ENCODE measurements around the gene WNT5A. TPM values are rescaled to one million over a fixed set of nuclear protein-coding genes. Genes with fewer than 3 reads are reported as not detected.

Gene WNT5A
- total RNA-seq, 1 experiment from 2014 or later: 63.3 TPM

DNA sequence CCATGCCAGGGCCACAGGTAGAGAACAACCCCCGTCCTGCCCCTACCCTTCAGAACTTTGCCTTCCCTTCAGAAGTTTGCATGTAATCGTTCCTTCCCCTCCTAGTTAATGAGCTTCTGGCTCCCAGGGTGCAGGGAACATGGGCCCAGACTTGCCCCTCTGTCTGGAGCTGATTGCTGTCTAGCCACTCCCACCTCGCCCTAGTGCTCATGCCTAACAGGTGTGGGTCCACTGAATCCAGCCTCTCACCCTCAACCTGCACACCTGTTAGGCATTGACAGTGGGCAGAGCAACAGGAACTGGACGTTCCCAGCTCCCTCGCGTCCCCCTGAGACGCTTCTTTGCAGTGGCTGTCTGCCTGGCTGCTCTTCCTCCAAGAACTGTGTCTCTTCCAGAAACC, 40.3 kb downstream of the WNT5A start:
- no peak for DNase-seq (ENCODE audit: low spot score)

DNA sequence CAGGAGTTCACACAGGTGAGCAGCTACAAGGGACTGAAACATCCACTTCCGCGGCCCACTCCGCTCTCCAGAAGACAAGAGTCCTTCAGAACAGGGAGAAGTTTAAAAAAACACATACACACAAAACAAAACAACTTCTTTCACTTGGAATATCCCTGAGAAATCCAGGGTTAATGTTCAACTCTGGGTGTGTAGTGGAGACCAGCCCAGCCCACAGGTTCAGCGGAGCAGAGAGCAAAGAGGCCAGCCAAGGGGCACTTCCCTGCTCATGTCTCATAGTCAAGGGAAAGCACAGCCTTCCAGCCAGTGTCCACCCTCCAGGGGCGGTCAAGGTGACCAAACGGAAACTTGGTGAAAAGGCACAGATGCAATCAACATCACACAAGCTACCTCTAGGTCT, 41.6 kb downstream of the WNT5A start:
- no peak for DNase-seq (ENCODE audit: low spot score)

DNA sequence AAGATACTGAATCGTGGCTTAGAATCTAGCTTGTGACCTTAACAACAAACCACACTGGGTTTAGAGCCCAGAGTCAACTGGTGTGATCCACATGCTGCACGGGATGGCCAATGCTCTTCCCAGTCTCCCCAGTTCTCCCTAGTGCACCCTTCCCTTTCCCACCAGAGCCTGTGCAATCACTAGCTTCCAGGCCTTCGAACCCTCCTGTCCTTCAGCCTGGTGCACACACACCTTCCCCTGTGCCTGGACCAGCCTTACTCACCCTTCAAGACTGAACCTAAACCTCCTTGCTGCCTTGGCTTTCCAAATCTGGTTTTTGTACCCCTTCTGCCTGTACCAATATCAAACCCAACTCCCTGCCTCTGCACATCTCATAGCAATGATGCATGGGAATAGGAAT, 43.8 kb downstream of the WNT5A start:
- no peak for DNase-seq (ENCODE audit: low spot score)

DNA sequence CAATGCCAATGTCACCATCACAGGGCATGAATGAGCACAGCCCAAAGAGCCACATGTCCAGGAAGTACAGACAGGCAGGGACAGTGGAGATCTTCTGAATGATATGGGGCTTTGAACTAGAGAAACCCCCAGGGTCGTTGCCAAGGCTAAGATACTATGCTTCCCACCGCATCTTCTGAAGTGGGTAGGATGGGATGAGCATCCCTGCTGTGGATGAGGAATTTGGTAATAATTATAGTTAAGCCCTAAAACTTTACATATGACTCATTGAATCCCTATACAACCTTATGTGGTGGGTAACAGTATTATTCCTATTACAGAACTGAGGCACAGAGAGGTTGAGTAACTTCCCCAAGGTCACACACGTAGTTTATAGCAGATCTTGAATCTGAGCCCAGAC, 44.2 kb downstream of the WNT5A start:
- no peak for DNase-seq (ENCODE audit: low spot score)

DNA sequence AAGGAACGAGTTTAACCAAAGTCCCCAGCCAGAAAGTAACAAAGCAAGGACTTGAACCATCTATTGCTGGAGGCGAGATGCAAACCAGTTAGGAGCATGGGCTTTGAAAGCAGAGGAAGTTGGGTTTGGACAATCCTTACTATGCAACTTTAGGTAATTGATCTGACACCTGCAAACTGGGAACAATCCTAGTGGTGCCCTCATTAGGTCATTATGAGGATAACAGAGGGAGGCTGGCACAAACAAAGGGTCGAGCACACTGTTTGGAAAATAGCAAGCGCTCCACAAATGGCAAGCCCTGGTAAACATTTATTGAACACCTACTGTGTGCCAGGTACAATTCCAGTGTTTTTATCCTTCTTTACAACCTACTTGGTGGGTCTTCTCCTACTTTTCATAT, 45.6 kb downstream of the WNT5A start:
- no peak for DNase-seq (ENCODE audit: low spot score)

DNA sequence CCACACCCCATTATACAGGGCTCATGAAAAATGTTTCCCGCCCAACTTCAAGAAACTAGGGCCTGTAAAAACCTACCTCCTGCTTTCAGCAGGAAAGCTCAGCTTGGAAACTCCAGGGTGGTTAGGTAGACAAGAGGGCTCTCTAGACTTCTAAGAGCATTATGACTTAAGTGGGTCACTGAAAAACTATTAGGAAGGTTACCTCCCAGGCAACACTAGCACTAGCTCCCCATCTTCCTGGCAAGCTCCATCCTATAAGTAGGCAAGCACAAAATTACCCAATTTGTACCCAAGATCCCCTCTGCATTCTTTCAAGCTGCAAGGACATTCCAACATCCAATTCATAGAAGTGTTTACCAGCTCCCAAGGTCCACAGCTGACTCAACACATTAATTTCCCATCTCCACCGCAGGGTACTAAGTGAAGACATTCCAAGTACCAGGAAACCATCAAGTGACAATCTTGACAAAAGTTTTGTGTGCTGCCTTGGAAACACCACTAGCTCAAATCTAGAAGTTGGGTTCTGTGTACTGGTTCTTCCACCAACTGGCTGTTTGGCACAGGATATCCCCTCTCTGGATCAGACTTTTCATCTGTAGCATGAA, 46.9 kb downstream of the WNT5A start:
- DNase-seq (ENCODE audit: low spot score): no peak

DNA sequence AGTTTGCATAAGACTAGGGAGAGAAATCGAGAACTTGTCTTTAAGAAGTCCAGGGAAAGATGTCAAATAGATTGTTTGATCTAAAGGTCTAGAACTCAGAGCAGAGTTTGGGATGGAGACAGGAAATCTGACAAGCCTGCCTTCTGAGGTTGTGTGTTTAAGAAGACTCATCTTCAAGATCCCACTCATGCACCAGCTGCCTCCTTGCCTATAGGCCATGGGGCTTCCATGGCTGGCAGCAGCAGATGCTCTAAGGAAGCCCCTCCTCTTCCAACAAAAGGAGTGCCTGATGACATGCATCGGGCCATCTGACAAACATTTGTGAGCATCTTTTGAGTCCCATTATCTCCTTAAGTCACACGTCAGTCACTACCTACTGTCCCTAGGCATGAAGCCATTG, 47.4 kb downstream of the WNT5A start:
- DNase-seq (ENCODE audit: low spot score): no peak

DNA sequence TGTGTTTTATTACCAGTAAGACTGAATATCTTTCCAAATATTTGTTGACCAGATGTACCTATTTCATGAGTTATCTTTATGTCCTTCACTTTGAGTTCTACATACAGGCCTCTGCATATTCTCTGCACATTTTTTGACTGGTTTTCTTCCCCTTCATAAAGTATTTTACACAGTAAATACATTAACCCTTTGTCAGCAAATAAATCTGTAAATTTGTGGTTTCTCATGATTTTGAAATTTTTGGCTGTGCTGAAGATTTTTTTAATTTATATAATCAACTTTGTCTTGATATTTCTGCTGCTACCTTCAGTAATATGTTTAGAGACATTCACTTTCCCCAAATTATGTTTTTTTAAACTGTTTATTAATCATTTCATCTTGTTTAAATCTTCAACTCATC, 50.5 kb downstream of the WNT5A start:
- no peak for DNase-seq (ENCODE audit: low spot score)

DNA sequence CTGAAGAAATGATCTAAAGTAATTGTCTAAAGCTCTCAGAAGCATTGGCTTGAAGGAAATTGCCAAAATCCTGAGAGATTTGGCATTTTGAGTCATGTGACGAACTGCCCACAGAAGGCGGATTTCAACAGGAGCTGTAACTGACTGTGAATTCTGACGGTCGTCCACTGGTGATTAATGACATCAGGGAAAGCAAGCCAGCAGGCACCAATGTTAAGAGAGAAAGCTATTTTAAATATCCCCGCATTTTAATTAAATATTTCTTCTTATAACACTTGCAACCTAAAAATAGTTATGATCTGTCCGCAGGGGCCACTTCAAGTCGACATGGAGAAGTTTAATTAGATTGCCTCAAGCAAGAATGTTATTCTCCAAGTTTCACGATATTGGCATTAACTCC, 51.6 kb downstream of the WNT5A start:
- DNase-seq (ENCODE audit: low spot score): no peak

DNA sequence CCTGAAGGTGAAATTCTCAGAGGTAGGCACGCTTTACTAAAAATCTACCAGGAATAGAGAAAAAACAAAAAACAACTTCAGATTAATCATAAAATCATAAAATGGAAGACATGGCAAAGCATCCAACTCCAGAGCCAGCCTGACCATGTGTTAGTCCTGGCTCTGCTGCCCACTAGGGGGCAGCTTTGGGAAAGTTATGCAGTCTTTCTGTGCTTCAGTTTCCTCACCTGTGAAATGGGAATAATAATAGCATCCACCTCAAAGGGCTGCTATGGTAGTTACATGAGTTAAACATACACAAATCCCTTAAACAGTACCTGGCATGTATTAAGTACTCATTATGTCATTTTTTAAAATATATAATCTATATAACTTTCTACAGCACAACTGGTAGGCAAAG, 52.3 kb downstream of the WNT5A start:
- peak; percentile 18 for DNase-seq (ENCODE audit: low spot score)

DNA sequence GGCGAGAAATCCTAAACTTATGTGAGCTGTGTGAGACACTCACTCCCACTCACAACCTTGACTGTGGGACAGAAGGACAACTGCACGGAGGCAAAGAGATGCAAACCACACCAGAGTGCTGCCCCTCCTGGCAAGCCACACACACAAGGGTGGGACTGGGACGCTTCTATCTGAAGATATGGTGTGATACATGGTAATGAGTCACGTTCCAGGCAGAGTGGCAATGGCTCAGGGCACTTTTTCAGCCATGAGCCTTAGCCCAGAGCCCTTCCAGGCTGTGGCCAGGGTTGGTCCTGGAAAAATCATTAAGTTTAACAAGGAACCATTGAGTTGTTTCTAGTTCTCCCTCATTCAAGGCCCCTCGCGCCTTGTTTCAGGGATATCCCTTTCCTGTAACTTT, 56.1 kb downstream of the WNT5A start:
- DNase-seq (ENCODE audit: low spot score): no peak

DNA sequence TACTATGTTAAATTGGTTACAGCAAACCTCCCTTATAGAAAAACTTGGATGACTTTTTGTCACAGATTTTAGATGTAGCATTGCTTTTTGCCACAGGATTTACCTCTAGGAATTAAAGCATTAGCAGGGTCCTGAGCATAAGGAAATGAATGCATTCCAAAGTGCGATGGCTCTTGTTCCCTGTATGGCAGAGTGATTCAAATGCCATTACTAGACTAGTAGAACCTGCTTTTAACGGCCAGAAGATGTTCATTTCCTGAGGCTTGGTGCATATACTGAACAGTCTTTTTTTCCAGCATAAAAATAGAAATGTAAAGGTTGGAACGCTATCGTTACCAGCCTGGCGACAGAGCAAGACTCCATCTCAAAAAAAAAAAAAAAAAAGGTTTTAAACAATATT, 59.4 kb downstream of the WNT5A start:
- DNase-seq (ENCODE audit: low spot score): no peak

DNA sequence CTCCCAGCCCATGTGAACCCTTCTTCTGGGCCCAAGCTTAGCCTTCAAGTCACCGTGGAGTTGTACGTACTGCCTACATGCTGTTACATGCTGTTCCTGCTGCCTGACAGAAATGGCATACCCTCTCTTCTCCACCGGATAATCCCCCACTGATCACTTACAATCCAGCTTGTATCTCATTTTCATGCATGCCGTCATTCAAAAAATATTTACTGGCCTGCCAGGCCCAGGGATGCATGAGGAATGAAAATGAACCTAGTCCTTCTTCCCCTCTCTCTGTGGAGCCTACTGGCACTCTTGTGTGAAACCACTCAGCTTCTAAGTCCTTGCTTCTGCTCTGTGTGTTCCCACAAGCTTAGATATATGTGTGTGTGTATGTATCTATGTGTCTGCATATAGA, 60.6 kb downstream of the WNT5A start:
- DNase-seq (ENCODE audit: low spot score): no peak

DNA sequence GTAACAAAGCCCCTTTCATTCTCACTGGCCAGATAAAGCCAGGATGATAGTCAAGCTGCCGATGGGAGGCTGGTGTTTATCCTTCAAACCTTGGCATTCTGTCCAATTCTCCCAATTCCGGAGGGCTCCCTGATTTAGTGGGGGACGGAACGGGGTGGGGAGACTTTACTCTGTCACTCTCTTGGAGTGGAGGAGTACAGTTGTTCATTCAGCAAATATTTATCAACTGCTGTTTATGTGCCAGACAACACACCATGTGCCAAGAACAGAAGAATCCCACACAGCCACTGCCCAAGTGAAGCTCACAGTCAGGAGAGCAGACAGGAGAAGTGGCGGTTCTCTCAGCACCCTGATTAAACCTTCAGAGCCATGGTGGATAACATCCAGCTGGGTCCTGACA, 63.3 kb downstream of the WNT5A start:
- no peak for DNase-seq (ENCODE audit: low spot score)

DNA sequence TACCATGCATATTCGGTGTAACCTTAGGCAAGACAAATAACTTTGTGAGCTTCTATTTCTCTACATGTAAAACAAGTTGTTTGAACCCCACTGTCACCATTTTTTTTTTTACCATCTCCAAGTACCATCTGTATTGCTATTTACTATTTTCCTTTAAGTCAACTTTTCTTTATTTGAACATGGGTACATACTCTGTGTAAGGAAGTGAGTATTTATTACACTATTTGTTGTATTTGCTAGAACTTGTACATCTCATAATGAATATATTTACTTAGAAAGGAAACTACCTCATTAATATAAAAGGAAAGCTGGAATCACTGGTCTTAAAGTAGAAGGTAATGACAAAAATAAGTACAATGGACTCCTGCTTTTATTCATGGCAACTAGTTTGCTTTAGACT, 69.9 kb downstream of the WNT5A start:
- DNase-seq (ENCODE audit: low spot score): no peak

DNA sequence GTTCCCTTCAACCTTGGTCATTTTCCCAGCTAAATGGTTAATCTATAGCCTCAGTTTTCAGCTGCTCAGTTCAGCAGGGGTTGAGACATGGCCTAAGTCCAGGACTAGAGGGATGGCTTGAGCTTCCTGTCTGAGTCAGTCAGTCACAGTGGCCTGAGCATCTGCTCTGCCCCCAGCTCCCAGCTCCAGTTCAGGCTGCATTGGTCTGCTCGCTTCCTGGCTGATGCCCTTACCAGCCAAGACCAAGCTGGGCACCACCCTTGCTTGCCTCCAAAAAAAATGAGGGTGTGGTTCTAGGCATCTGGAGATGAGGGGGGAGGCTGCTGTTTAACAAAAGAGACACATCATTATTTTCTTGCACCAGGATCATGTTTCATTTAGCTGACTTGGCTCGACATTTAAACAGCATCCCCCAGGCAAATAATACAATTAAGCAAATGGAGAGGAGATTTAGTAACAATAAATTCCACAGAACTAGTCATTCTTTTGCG, 70.7 kb downstream of the WNT5A start:
- DNase-seq (ENCODE audit: low spot score): peak; percentile 76

All from H4 (cell line).